HG02870 (cell line): ENCODE results near the gene CELF5.
"Not testable (repeated sequence)": the region's sequence is repeated elsewhere in the genome, so short reads cannot be mapped to it uniquely, and the experiment has no call there.

ENCODE experiments used
- ATAC-seq: cut with Tn5 transposase; IDR thresholded peaks from one replicate; pipeline ENCODE4 v1.9.1; 2021; ENCODE audit warnings: mild to moderate bottlenecking, moderate library complexity; ENCODE audit not compliant: unreplicated experiment

CELF5 gene

GRCh38 chr19:3289971-3290569, 65.6 kb downstream of the CELF5 start:
- no peak for ATAC-seq

- not testable (repeated sequence) for ATAC-seq
Measured at GRCh38 chr19:3290858-3291257, 66.4 kb downstream of the CELF5 start.

GRCh38 chr19:3291644-3292043, 67.2 kb downstream of the CELF5 start:
- no peak for ATAC-seq

DNA sequence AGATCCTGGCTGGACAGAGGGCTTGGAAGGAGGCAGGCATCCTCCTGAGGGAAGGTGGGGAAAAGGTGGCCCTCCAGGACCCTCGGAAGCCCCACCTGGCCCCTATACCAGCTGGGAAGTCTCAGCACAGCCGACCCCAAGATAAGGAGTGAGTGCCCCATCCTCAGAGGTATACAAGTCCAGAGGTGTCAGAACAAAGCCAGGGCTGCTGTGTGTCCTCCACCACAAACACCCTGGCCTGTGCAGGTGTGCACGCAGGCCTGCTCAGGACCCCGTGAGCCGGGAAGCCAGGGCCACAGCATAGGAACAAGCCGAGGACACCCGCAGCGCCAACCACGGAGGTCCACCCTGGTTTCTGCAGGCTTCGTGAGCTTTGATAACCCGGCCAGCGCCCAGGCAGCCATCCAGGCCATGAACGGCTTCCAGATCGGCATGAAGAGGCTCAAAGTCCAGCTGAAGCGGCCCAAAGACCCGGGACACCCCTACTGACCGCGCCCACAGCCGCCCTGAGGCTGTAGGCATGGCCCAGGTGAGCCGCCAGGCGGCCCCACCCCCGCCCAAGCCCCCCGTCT, 68.6 kb downstream of the CELF5 start:
- ATAC-seq, result no peak

GRCh38 chr19:3293560-3293959, 69.1 kb downstream of the CELF5 start:
- ATAC-seq, result no peak

- ATAC-seq, result no peak
Measured at GRCh38 chr19:3294080-3294850, 69.8 kb downstream of the CELF5 start.

DNA sequence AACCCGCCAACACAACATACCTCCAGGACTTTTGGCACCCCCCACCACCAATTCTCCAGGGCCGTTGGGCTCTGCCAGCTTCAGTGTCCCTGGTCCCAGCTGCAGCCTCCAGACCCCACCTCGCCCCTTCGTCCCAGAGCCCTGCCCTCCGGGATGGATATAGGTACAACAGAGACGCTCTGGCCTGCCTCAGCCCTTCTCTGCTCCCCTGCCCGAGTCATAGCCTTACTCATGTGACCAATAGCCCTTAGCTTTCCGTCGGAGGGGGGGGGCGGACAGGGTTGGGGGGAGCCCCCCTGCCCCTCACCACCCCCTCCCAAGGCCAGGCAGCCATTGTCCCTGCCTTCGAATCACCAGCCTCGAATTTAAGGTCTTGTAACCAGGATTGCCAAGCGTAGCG, 71.1 kb downstream of the CELF5 start:
- ATAC-seq, result no peak

DNA sequence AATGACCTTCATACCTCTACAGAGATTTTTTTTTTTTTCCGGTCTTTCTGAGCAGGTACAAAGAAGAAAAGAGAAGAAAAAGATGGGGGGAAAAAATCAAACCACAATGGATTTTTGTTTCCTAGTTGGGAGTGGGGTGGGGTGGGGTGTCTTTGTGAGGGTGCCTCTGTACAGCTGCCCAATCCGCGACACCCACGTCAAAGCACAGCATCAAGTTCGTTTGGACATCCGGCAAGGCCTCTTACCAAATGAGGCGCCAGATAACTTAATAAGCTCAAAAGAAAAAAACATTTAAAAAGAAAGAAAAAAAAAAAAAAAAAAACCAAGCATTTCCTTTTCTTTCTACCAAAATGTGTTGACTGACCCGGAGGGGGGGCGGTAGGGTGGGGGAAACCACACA, 71.6 kb downstream of the CELF5 start:
- no peak for ATAC-seq

- no peak for ATAC-seq
Measured at GRCh38 chr19:3296446-3296845, 72.0 kb downstream of the CELF5 start.

GRCh38 chr19:3298853-3299449, 74.5 kb downstream of the CELF5 start:
- no peak for ATAC-seq

- not testable (repeated sequence) for ATAC-seq
Measured at GRCh38 chr19:3300566-3300965, 76.1 kb downstream of the CELF5 start.

- no peak for ATAC-seq
Measured at GRCh38 chr19:3302755-3303154, 78.3 kb downstream of the CELF5 start.

- ATAC-seq, result no peak
Measured at GRCh38 chr19:3304871-3305423, 80.5 kb downstream of the CELF5 start.

GRCh38 chr19:3309724-3310123, 85.3 kb downstream of the CELF5 start:
- no peak for ATAC-seq

GRCh38 chr19:3310280-3310679, 85.8 kb downstream of the CELF5 start:
- ATAC-seq, result no peak

- ATAC-seq, result no peak
Measured at GRCh38 chr19:3310711-3311110, 86.2 kb downstream of the CELF5 start.

GRCh38 chr19:3313199-3313575, 88.7 kb downstream of the CELF5 start:
- ATAC-seq, result no peak

- no peak for ATAC-seq
Measured at GRCh38 chr19:3314962-3315675, 90.7 kb downstream of the CELF5 start.

- ATAC-seq, result no peak
Measured at GRCh38 chr19:3315676-3315973, 91.2 kb downstream of the CELF5 start.

DNA sequence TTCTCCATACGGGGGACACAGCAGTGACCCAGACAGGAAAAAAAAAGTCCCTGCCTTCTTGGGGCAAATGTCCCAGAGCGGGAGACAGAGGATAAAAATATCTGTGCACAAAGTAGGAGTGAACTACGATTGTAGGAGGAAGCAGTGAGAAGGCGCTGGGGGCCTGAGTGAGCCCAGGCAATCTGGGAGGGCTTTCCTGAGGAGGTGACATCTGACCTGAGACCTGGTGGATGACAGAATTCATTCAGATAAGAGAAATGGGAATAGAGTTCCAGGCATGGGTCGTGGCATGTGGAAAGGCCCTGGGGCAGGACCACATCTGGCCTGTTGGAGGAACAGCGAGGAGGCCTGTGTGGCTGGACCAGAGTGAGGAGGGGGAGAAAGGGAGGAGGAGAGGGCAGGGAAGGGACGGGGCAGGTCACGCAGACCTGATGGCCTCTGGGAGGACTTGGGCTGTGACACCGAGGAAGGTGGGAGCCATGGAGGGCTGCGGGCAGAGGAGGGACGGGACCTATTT, 91.7 kb downstream of the CELF5 start:
- ATAC-seq, result no peak

DNA sequence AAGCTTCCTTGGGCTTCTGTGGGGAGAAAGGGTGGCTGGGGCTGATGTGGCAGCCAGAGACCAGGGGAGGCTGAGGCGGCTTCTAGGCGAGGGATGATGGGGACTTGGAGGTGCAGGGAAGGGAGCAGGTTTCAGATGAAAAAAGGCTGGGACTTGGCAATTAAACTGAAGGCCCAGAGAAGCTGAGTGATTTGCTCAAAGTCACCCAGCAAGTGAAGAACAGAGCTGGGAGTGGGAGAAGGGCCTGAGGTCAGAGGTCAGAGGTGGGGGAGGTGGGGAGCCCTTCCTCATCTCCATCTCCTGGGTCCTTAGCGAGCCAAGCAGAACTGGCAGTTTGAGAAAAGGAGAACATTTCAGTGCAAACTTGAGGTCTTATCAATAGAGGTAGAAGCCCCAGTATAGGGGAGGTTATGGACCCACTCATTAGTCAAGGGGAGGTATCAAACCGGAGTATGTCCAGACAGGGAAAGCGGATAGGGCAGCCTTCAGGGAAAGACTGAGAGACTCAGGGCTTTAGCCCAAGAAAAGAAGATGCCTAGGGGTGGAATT, 92.3 kb downstream of the CELF5 start:
- ATAC-seq, result no peak
